Measurements from ENCODE around the gene NKAIN2. TPM values are rescaled to one million over a fixed set of nuclear protein-coding genes. Genes with fewer than 3 reads are reported as not detected.

NKAIN2 gene
- total RNA-seq, 4 donors from 2014 or later: 0.11 to 1.0 (median 0.94) TPM; not detected in 1

GRCh38 chr6:124470803-124471202, 667.1 kb downstream of the NKAIN2 start:
- DNase-seq: no peak
- TF ChIP-seq POLR2A (IDR thresholded peaks at IDR 0.05): no peak
- no peak for TF ChIP-seq CTCF (IDR thresholded peaks at IDR 0.05)
- H3K9me3 ChIP-seq: no peaks in the 10 kb centered on the region
- H3K4me1 ChIP-seq: peaks cover 7 to 17% of the 10 kb centered on the region in 2 donors
- no peaks in the 10 kb centered on the region for H3K36me3 ChIP-seq
- H3K4me3 ChIP-seq (replicated peaks in 1 of 3): no peak overlapping the region
- no peak overlapping the region for H3K27ac ChIP-seq
- H3K27me3 ChIP-seq: no peaks in the 10 kb centered on the region
- intact Hi-C loops (cut with DNase I): no loop called here

GRCh38 chr6:124475176-124475575, 671.5 kb downstream of the NKAIN2 start:
- H3K4me1 ChIP-seq: peaks cover 7 to 10% of the 10 kb centered on the region in 2 donors
- no peaks in the 10 kb centered on the region for H3K9me3 ChIP-seq
- no peaks in the 10 kb centered on the region for H3K36me3 ChIP-seq
- H3K27ac ChIP-seq: no peak overlapping the region
- no peak overlapping the region for H3K4me3 ChIP-seq (replicated peaks in 1 of 3)
- intact Hi-C loops (cut with DNase I): no loop called here
- no peaks in the 10 kb centered on the region for H3K27me3 ChIP-seq
- no peak for DNase-seq
- TF ChIP-seq POLR2A (IDR thresholded peaks at IDR 0.05): no peak
- no peak for TF ChIP-seq CTCF (IDR thresholded peaks at IDR 0.05)
- 81 to 92% methylated on average over 1 of the region's 1 CpG for WGBS, 2 donors

GRCh38 chr6:124478906-124479305, 675.2 kb downstream of the NKAIN2 start:
- DNase-seq: no peak
- 89 to 97% methylated on average over 2 of the region's 2 CpGs for WGBS, 2 donors
- Histone ChIP-seq H3K4me1 (peaks cover 12 to 19% of the 10 kb centered on the region in 2 donors), H3K27me3 (no peaks in the 10 kb centered on the region), H3K9me3 (no peaks in the 10 kb centered on the region), H3K27ac (no peak overlapping the region), H3K4me3 (replicated peaks in 1 of 3) (no peak overlapping the region), H3K36me3 (no peaks in the 10 kb centered on the region)
- no peak for TF ChIP-seq POLR2A (IDR thresholded peaks at IDR 0.05)
- TF ChIP-seq CTCF (IDR thresholded peaks at IDR 0.05): no peak
- intact Hi-C loops (cut with DNase I): no loop called here

GRCh38 chr6:124479991-124480430, 676.3 kb downstream of the NKAIN2 start:
- Histone ChIP-seq H3K4me1 (peaks cover 12 to 16% of the 10 kb centered on the region in 2 donors), H3K36me3 (no peaks in the 10 kb centered on the region), H3K9me3 (no peaks in the 10 kb centered on the region), H3K4me3 (replicated peaks in 1 of 3) (no peak overlapping the region), H3K27ac (peak overlapping the region; percentile 31 to 63 (median 45)), H3K27me3 (no peaks in the 10 kb centered on the region)
- DNase-seq: peak; percentile 25 to 31
- WGBS, 2 donors: 26 to 31% methylated on average over 1 of the region's 1 CpG
- intact Hi-C loops (cut with DNase I): no loop called here
- TF ChIP-seq POLR2A (IDR thresholded peaks at IDR 0.05) (no peak), CTCF (IDR thresholded peaks at IDR 0.05) (no peak)

GRCh38 chr6:124482071-124482491, 678.4 kb downstream of the NKAIN2 start:
- intact Hi-C loops (cut with DNase I): no loop called here
- Histone ChIP-seq H3K27me3 (no peaks in the 10 kb centered on the region), H3K36me3 (no peaks in the 10 kb centered on the region), H3K4me3 (replicated peaks in 1 of 3) (no peak overlapping the region), H3K9me3 (no peaks in the 10 kb centered on the region), H3K4me1 (peaks cover 12 to 16% of the 10 kb centered on the region in 2 donors), H3K27ac (no peak overlapping the region)
- WGBS, 2 donors: 33 to 55% methylated on average over 1 of the region's 1 CpG
- TF ChIP-seq POLR2A (IDR thresholded peaks at IDR 0.05) (no peak), CTCF (IDR thresholded peaks at IDR 0.05) (no peak)
- DNase-seq: no peak

Data from thyroid gland (tissue), 4 donors.